NCI-H2196 (cell line): ENCODE measurements around the gene RPS27.
A peak's percentile ranks its signal among the peaks of the same experiment; 100 is the strongest.

ENCODE experiments used
- DNase-seq: peaks from one replicate; lab custom pipeline; 2025; ENCODE audit not compliant: unreplicated experiment; lab: John Stamatoyannopoulos, UW

The RPS27 gene

DNA sequence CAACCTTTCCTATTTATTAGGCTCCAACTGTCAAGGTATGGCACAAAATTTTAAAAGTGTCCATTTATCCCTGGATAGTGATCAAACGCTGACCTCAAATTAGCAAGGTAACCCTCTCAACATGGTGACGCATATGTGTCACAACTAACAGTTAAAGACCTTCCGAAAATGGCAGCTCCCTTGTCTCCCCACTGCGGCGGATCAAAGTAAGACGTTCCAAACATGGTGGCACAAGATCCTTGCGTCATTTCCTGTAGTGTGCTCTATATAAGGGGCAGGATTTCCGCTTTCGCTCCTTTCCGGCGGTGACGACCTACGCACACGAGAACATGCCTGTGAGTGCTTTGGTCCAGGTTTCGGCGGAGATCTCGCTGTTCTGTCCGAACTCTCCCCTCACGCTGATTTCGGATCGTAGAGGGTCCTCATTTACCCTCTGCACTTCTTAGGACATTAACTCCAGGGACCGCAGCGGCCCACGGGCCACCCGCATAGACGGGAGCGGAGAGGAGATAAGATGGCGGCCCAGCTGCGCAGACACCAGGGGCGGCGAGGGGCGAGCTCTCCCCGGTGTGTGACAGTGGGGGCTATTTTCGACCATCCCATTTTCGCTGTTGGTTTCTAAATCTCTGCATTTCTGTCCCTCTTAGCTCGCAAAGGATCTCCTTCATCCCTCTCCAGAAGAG lies at the start of gene RPS27:
Gene RPS27 (plus strand): TSS at position 295 of the 683 bp plus-strand sequence. CDS start 35 bp downstream, at position 330.
- DNase-seq, result peak; percentile 96

GRCh38 chr1:153941826-153942725 lies 48.5 kb upstream of the RPS27 start:
- no peak for DNase-seq

GRCh38 chr1:153942766-153943549 lies 47.6 kb upstream of the RPS27 start:
- DNase-seq, result no peak

DNA sequence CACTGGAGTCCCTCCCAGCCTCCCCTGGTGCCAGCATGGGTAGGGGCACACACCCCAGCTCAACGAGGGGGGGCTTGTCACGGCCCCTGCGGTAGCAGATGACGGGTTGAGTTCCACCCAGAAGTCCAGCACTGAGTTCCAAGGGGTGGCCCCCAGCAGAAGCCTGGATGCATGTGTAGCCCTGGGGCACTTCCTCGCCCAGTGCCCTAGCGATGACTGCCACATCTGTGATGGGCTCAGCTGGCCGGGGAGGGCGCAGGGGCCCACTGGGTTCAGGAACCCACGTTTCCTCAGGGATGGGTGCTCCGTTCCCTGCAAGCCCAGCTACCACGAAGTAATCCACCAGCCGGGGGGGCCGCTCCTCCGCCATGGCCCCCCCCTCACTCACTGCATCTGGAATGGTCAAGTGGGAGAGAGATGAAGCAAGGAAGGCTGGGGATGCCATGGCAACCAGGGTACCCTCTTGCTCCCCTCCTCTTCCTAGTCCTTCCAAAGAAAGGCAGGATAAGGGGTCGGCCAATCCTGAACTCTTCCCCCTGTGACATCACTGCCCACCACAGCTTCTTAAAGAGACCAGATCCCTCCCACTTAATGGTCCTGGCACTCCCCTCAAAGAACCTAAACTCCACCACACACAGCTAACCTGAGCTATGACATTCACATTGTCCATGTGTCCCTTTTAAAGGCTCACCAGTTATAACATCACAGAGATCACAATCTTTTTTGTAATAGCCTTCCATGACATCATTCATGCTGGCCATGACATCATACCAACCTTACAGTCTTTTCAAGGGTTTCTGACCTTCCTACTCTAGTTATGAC lies 46.3 kb upstream of the RPS27 start:
- no peak for DNase-seq

- no peak for DNase-seq
Observed at GRCh38 chr1:153944827-153945117, 45.8 kb upstream of the RPS27 start.

GRCh38 chr1:153945131-153945794 lies 45.3 kb upstream of the RPS27 start:
- no peak for DNase-seq

GRCh38 chr1:153945795-153946621 lies 44.6 kb upstream of the RPS27 start:
- peak; percentile 56 for DNase-seq

- DNase-seq, result peak; percentile 85
Observed at GRCh38 chr1:153946622-153947241, 43.8 kb upstream of the RPS27 start, which contains the start of gene DENND4B. Gene DENND4B, minus strand, starts transcription at chr1:153946718. Its CDS starts 2,344 bp downstream, at chr1:153944374.

DNA sequence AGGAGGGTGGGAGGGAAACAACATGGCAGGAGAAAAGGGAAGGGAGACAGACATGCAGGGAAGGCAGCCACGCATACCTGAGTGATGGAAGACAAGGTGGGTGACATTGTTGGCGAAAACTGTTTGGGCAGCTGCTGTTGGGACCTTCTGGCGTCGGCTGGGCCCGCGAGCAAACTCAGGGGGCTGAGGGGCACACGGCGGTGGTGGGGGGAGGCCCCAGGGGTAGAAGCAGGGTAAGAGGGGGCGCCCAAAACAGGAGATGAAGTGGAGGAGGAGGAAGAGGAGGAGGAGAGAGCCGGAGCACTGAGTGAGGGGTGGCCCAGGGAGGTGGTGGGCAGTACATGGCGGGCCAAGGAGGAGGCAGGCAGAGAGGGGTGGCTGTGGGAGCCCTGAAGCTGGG lies 39.4 kb upstream of the RPS27 start:
- DNase-seq, result no peak

GRCh38 chr1:153951801-153952200 lies 38.8 kb upstream of the RPS27 start:
- DNase-seq, result no peak

DNA sequence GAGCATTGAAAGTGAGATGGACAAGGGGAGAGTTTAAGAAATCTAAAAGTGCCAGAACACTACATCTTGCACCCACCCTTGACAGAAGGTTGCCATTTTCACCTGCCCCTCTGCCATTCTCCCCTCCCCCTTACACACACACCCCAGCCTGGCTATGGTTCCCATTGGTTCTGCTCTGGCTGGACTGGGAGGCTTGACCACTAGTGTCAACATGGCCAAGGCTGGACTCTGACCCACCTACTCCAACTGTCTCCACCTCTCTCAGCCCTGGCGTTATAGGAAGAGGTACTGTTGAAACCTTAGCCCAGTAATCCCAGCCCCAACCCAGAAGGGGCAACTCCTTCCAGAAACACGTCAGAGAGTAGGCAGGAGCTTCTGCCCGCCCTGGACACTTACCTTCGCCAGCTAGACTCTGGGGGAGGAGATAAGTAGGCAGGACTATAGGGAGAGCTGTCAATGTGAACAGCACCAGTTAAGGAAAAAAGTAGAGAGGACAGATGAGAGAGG lies 36.6 kb upstream of the RPS27 start:
- no peak for DNase-seq

DNA sequence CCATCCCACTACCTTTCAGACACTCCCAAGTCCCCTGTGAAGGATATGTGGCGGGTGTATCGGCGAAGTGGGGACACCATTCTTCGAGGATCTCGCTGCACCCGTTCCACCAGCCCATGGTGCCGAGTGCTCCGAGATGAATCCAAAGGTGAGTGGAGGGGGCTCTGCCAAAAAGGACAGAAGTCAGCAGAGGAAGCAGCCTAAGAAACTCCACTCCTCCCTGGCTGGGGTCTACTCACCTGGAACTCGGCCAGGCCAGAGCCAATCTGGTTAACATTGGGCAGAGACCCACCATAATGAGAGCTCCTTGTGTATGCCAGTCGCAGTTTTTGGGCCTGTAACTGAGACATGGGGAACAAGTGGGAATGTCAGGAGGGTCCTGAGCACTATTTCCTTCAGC lies 35.7 kb upstream of the RPS27 start:
- no peak for DNase-seq

DNA sequence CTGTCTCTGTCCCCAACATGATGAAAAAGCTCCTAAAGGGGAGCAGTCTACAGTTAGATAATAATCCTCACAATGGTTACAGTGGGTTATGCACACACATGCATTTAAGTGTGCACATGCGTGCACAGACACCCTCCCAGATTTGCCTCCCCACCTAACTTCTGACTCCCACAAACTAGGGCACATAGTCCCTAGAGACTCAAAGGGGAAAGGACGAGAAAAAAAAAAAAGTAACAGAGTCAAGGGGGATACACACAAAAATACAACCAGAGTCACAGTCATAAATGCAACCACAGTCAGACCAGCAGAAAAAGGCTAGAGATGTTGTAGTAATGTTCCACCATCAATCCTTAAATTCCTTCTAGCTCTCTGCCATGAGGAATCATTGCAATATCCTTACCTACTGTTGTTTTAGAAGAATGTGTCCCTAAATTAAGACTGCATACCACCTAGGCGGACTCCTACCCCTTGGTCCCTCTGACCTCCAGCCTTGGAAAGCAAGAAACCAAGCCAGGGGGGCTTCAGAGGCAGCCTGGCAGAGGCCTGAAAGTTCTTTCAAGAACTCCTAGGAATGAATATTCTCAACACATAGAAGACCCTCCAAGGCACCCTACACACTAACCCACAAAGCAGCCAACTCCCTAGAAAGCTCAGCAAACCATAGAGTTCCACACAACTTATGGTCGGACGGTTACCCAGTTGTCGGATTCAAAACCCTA lies 33.4 kb upstream of the RPS27 start:
- no peak for DNase-seq

DNA sequence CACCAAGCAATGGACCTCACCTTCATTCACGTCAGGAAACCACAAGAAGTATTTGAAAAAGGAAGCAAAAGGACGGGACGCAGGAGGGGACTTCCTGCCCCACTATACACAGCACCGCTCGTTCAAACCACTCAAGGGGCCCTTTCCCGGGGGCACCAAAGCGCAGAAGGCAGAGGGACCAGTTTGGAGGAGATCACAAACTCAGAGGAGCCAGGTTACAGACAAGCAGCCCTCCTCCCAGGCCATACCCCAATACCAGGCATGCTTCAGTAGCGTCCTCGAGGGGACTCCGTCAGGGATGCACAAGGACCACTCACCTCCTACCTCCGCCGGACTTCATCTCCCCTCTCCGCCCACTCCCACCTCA lies 32.8 kb upstream of the RPS27 start:
- no peak for DNase-seq

GRCh38 chr1:153958111-153958960 lies 32.2 kb upstream of the RPS27 start, which contains the start of gene CRTC2:
Gene CRTC2, minus strand, starts transcription at chr1:153958612. Its CDS starts 115 bp downstream, at chr1:153958497.
- DNase-seq, result peak; percentile 98

DNA sequence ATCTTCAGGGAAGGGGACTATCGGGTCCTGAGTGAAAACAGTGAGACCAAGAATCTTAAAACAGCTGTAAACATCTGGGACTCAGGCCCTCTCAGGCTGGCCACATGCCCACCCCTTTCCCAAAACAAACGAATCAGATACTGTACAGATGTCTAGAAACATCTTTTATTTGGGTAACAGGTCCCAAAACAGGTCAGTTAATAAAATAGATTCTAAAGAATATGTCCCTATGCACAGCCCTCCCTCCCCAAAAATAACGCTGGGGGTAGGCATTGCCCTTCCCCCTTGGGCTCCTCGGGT lies 31.7 kb upstream of the RPS27 start:
- DNase-seq, result no peak

DNA sequence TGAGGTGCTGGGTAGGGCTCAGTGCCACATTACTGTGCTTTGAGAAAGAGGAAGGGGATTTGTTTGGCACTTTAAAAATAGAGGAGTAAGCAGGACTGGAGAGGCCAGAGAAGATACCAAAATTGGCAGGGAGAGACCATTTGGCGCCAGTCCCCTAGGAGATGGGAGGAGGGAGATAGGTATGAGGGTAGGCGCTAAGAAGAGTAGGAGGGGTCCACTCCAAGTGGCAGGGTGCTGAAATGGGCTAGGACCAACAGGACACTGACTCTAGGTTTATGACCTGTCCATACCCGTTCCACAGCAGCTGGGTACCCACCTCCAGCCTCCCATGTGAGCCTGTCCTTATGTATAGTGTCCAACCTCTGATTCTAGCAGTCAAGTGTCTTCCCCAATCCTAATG lies 31.1 kb upstream of the RPS27 start:
- DNase-seq, result no peak
